ENCODE results near the gene DIPK1A.

The DIPK1A gene

GRCh38 chr1:92992877-92993276 is 31.6 kb upstream of the DIPK1A start:
- H3K4me1 ChIP-seq (ENCODE audit: control insufficient read depth, insufficient read depth, low read length): no peaks in the 10 kb centered on the region

DNA sequence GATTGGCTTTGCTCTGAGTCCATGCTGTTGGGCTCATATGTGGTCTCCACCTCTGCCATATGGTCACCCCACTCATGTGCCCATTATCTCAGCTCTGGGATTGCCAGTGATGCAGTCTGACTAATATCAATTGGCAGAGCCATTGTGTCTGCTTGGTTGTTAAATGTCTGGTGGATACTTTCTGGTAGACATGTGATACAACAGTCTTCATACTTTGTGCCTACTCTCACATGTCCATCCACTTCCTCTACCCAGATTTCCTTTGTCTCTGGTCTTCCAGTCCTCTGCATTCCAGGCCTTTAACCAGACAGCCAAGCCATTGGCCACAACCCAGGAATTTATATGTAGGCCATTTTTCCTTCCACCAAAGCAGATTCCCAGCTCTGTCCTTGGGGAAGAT is 30.8 kb upstream of the DIPK1A start:
- no peak overlapping the region for H3K27ac ChIP-seq (ENCODE audit: extremely low read depth, low read depth, low read length)
- CTCF ChIA-PET: interaction anchor here (0.8 to 3.8 kb wide), 4 partner anchors 9 to 136 kb away, joined by 3 to 216 read pairs (median 18); no protein-coding TSS in a partner anchor
- no peaks in the 10 kb centered on the region for H3K4me1 ChIP-seq (ENCODE audit: control insufficient read depth, insufficient read depth, low read length)
- no peaks in the 10 kb centered on the region for H3K9me3 ChIP-seq (ENCODE audit: control insufficient read depth, insufficient read depth, low read depth, low read length)
- no peaks in the 10 kb centered on the region for H3K36me3 ChIP-seq (ENCODE audit: control insufficient read depth in 2 of 2, insufficient read depth in 1 of 2, low read length in 2 of 2)
- H3K4me3 ChIP-seq (ENCODE audit: low read depth, low read length): no peak overlapping the region
- POLR2A ChIA-PET: no interaction called here
- TF ChIP-seq PRDM2 (tag by site-specific recombination; IDR thresholded peaks at IDR 0.05; ENCODE audit: borderline replicate concordance) (no peak), ZSCAN30 (tag by site-specific recombination; IDR thresholded peaks at IDR 0.05) (no peak), KLF8 (tag by site-specific recombination; IDR thresholded peaks at IDR 0.05) (no peak), ZBTB7A (tag by site-specific recombination; IDR thresholded peaks at IDR 0.05; ENCODE audit: low read depth) (no peak), ZSCAN16 (tag by site-specific recombination; IDR thresholded peaks at IDR 0.05) (no peak), ZNF324 (tag by site-specific recombination; IDR thresholded peaks at IDR 0.05) (no peak), KLF7 (tag by site-specific recombination; IDR thresholded peaks at IDR 0.05; ENCODE audit: borderline replicate concordance) (no peak), ZNF16 (tag by site-specific recombination; IDR thresholded peaks at IDR 0.05; ENCODE audit: low read depth) (no peak)
- TF ChIP-seq, protein P1, sequence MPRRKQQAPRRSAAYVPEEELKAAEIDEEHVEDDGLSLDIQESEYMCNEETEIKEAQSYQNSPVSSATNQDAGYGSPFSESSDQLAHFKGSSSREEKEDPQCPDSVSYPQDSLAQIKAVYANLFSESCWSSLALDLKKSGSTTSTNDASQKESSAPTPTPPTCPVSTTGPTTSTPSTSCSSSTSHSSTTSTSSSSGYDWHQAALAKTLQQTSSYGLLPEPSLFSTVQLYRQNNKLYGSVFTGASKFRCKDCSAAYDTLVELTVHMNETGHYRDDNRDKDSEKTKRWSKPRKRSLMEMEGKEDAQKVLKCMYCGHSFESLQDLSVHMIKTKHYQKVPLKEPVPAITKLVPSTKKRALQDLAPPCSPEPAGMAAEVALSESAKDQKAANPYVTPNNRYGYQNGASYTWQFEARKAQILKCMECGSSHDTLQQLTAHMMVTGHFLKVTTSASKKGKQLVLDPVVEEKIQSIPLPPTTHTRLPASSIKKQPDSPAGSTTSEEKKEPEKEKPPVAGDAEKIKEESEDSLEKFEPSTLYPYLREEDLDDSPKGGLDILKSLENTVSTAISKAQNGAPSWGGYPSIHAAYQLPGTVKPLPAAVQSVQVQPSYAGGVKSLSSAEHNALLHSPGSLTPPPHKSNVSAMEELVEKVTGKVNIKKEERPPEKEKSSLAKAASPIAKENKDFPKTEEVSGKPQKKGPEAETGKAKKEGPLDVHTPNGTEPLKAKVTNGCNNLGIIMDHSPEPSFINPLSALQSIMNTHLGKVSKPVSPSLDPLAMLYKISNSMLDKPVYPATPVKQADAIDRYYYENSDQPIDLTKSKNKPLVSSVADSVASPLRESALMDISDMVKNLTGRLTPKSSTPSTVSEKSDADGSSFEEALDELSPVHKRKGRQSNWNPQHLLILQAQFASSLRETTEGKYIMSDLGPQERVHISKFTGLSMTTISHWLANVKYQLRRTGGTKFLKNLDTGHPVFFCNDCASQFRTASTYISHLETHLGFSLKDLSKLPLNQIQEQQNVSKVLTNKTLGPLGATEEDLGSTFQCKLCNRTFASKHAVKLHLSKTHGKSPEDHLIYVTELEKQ (tag by site-specific recombination; IDR thresholded peaks at IDR 0.05; ENCODE audit: borderline replicate concordance): no peak
- TF ChIP-seq, protein P2, sequence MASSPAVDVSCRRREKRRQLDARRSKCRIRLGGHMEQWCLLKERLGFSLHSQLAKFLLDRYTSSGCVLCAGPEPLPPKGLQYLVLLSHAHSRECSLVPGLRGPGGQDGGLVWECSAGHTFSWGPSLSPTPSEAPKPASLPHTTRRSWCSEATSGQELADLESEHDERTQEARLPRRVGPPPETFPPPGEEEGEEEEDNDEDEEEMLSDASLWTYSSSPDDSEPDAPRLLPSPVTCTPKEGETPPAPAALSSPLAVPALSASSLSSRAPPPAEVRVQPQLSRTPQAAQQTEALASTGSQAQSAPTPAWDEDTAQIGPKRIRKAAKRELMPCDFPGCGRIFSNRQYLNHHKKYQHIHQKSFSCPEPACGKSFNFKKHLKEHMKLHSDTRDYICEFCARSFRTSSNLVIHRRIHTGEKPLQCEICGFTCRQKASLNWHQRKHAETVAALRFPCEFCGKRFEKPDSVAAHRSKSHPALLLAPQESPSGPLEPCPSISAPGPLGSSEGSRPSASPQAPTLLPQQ (tag by site-specific recombination; IDR thresholded peaks at IDR 0.05): no peak

More at GRCh38 chr1:92992877-92993276, 31.6 kb upstream of the DIPK1A start:
- Histone ChIP-seq H3K27ac (ENCODE audit: extremely low read depth, low read depth, low read length) (no peak overlapping the region), H3K9me3 (ENCODE audit: control insufficient read depth, insufficient read depth, low read depth, low read length) (no peaks in the 10 kb centered on the region), H3K36me3 (ENCODE audit: control insufficient read depth in 2 of 2, insufficient read depth in 1 of 2, low read length in 2 of 2) (no peaks in the 10 kb centered on the region), H3K4me3 (ENCODE audit: low read depth, low read length) (no peak overlapping the region)
- CTCF ChIA-PET: interaction anchor here (0.6 to 3.8 kb wide), 21 partner anchors 8 to 137 kb away, joined by 3 to 216 read pairs (median 11); partner anchors contain the start of gene DIPK1A
- TF ChIP-seq ZFP37 (tag by site-specific recombination; IDR thresholded peaks at IDR 0.05) (no peak), ZNF621 (tag by site-specific recombination; IDR thresholded peaks at IDR 0.05) (no peak), ZNF600 (tag by site-specific recombination; IDR thresholded peaks at IDR 0.05) (no peak), ZNF23 (tag by site-specific recombination; IDR thresholded peaks at IDR 0.05; ENCODE audit: borderline replicate concordance) (no peak), ZBTB8A (tag by site-specific recombination; IDR thresholded peaks at IDR 0.05) (no peak), ZNF488 (tag by site-specific recombination; IDR thresholded peaks at IDR 0.05) (no peak), ZNF707 (tag by site-specific recombination; IDR thresholded peaks at IDR 0.05) (no peak), ZNF561 (tag by site-specific recombination; IDR thresholded peaks at IDR 0.05; ENCODE audit: borderline replicate concordance) (no peak), ZSCAN16 (tag by site-specific recombination; IDR thresholded peaks at IDR 0.05) (no peak), OVOL3 (tag by site-specific recombination; IDR thresholded peaks at IDR 0.05) (no peak), SCRT2 (tag by site-specific recombination; IDR thresholded peaks at IDR 0.05) (no peak), ZNF664 (tag by site-specific recombination; IDR thresholded peaks at IDR 0.05) (no peak), ZNF37A (tag by site-specific recombination; IDR thresholded peaks at IDR 0.05) (no peak)
- TF ChIP-seq, protein P3, sequence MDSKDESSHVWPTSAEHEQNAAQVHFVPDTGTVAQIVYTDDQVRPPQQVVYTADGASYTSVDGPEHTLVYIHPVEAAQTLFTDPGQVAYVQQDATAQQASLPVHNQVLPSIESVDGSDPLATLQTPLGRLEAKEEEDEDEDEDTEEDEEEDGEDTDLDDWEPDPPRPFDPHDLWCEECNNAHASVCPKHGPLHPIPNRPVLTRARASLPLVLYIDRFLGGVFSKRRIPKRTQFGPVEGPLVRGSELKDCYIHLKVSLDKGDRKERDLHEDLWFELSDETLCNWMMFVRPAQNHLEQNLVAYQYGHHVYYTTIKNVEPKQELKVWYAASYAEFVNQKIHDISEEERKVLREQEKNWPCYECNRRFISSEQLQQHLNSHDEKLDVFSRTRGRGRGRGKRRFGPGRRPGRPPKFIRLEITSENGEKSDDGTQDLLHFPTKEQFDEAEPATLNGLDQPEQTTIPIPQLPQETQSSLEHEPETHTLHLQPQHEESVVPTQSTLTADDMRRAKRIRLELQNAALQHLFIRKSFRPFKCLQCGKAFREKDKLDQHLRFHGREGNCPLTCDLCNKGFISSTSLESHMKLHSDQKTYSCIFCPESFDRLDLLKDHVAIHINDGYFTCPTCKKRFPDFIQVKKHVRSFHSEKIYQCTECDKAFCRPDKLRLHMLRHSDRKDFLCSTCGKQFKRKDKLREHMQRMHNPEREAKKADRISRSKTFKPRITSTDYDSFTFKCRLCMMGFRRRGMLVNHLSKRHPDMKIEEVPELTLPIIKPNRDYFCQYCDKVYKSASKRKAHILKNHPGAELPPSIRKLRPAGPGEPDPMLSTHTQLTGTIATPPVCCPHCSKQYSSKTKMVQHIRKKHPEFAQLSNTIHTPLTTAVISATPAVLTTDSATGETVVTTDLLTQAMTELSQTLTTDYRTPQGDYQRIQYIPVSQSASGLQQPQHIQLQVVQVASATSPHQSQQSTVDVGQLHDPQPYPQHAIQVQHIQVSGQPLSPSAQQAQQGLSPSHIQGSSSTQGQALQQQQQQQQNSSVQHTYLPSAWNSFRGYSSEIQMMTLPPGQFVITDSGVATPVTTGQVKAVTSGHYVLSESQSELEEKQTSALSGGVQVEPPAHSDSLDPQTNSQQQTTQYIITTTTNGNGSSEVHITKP (tag by site-specific recombination; IDR thresholded peaks at IDR 0.05): no peak
- POLR2A ChIA-PET: no interaction called here

All from HEK293 (cell line).